IPS-15b (cell line): ENCODE results near the gene PLCD4.

Experiments
- H3K27me3 ChIP-seq: one replicate; pipeline ENCODE4 v1.6.1; 2013; ENCODE audit warnings: low read length; ENCODE audit not compliant: control insufficient read depth, insufficient read depth
- H3K36me3 ChIP-seq: one replicate; pipeline ENCODE4 v1.6.1; 2013; ENCODE audit warnings: low read length; ENCODE audit not compliant: control insufficient read depth, insufficient read depth
- H3K4me1 ChIP-seq: one replicate; pipeline ENCODE4 v1.6.1; 2013; ENCODE audit warnings: mild to moderate bottlenecking, low read length; ENCODE audit not compliant: control insufficient read depth, insufficient read depth
- H3K4me3 ChIP-seq: one replicate; pipeline ENCODE4 v1.5.1; 2013; ENCODE audit warnings: low read depth, low read length
- H3K9ac ChIP-seq: one replicate; pipeline ENCODE4 v1.6.1; 2013; ENCODE audit warnings: low read depth, mild to moderate bottlenecking, low read length
- H3K9me3 ChIP-seq: one replicate; pipeline ENCODE4 v1.6.1; 2013; ENCODE audit warnings: mild to moderate bottlenecking, low read length; ENCODE audit not compliant: control insufficient read depth, insufficient read depth

Gene PLCD4

DNA sequence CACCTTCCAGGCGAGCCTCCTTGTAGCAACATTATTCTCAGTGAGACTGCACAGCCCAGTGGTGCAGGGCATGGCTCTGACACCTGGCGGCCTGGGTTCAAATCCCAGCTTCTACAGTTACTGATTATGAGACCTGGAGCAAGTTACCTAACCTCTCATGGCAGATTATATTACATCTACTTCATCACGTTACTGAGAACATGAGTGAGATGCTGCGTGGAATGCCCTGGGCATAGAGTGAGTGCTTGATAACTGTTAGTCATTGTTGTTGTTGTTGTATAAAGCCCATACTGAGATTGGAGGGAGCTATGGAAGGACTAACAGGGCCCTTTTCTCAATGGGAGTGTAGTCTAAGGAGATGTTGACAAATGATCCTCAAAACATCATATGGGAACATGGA is 18.7 kb downstream of the PLCD4 start:
- Histone ChIP-seq H3K9ac (no peak overlapping the region), H3K36me3 (no peaks in the 10 kb centered on the region), H3K27me3 (no peaks in the 10 kb centered on the region), H3K9me3 (no peaks in the 10 kb centered on the region), H3K4me1 (no peaks in the 10 kb centered on the region), H3K4me3 (no peak overlapping the region)

DNA sequence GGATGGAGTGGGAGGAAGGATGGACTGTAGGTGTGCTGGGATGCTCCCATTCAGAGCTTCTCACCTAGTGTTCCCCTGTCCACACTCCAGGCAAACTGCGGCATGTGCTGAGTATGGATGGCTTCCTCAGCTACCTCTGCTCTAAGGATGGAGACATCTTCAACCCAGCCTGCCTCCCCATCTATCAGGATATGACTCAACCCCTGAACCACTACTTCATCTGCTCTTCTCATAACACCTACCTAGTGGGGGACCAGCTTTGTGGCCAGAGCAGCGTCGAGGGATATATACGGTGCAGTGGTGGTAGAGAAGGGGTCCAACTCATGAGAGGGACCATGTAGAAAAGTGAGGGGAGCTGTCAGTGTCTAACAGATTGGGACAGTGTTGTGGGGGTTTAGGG is 20.2 kb downstream of the PLCD4 start:
- H3K36me3 ChIP-seq, result no peaks in the 10 kb centered on the region
- H3K9me3 ChIP-seq, result no peaks in the 10 kb centered on the region

GRCh38 chr2:218631837-218632236 is 24.1 kb downstream of the PLCD4 start:
- H3K9me3 ChIP-seq, result no peaks in the 10 kb centered on the region

More for the DNA sequence above, 20.2 kb downstream of the PLCD4 start:
- H3K27me3 ChIP-seq, result no peaks in the 10 kb centered on the region
- no peak overlapping the region for H3K4me3 ChIP-seq
- no peak overlapping the region for H3K9ac ChIP-seq
- no peaks in the 10 kb centered on the region for H3K4me1 ChIP-seq

GRCh38 chr2:218635719-218636118 is 28.0 kb downstream of the PLCD4 start:
- Histone ChIP-seq H3K9me3 (no peaks in the 10 kb centered on the region), H3K4me1 (no peaks in the 10 kb centered on the region), H3K4me3 (no peak overlapping the region), H3K27me3 (no peaks in the 10 kb centered on the region), H3K36me3 (peaks cover 25% of the 10 kb centered on the region), H3K9ac (no peak overlapping the region)

More at GRCh38 chr2:218631837-218632236, 24.1 kb downstream of the PLCD4 start:
- Histone ChIP-seq H3K36me3 (peaks cover 10% of the 10 kb centered on the region), H3K4me3 (no peak overlapping the region), H3K4me1 (no peaks in the 10 kb centered on the region), H3K27me3 (no peaks in the 10 kb centered on the region), H3K9ac (no peak overlapping the region)

GRCh38 chr2:218638372-218638771 is 30.7 kb downstream of the PLCD4 start:
- Histone ChIP-seq H3K4me1 (no peaks in the 10 kb centered on the region), H3K4me3 (no peak overlapping the region), H3K9ac (no peak overlapping the region), H3K9me3 (no peaks in the 10 kb centered on the region), H3K27me3 (no peaks in the 10 kb centered on the region), H3K36me3 (peaks cover 39% of the 10 kb centered on the region)

- H3K9ac ChIP-seq, result no peak overlapping the region
- no peaks in the 10 kb centered on the region for H3K9me3 ChIP-seq
- H3K4me1 ChIP-seq, result no peaks in the 10 kb centered on the region
- no peak overlapping the region for H3K4me3 ChIP-seq
- no peaks in the 10 kb centered on the region for H3K27me3 ChIP-seq
- peaks cover 56% of the 10 kb centered on the region for H3K36me3 ChIP-seq
Observed at GRCh38 chr2:218642121-218642656, 34.5 kb downstream of the PLCD4 start.

DNA sequence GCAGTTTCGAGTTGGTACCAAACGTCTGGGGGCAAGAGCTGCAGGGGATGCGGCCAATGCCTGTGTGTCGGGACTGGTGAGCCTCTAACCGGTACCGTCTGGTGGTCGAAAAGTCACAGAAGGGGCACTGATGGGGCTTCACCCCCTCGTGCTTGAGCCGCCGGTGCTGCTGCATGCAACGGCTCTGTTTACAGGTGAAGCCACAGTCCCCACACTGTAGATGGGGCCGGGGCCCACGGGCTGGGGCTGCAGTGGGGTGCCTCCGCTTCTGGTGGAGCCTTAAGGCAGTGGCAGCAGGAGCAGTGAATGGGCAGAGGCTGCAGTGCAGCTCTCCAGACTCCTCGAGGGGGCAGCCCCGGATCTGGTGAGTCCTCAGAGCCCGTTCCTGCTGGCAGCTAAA is 35.1 kb downstream of the PLCD4 start:
- no peak overlapping the region for H3K4me3 ChIP-seq
- no peaks in the 10 kb centered on the region for H3K27me3 ChIP-seq
- peaks cover 60% of the 10 kb centered on the region for H3K36me3 ChIP-seq
- no peaks in the 10 kb centered on the region for H3K4me1 ChIP-seq
- no peak overlapping the region for H3K9ac ChIP-seq
- no peaks in the 10 kb centered on the region for H3K9me3 ChIP-seq

GRCh38 chr2:218643751-218644310 is 36.1 kb downstream of the PLCD4 start:
- Histone ChIP-seq H3K36me3 (peaks cover 62% of the 10 kb centered on the region), H3K27me3 (no peaks in the 10 kb centered on the region), H3K4me3 (no peak overlapping the region), H3K4me1 (no peaks in the 10 kb centered on the region), H3K9ac (no peak overlapping the region), H3K9me3 (no peaks in the 10 kb centered on the region)

DNA sequence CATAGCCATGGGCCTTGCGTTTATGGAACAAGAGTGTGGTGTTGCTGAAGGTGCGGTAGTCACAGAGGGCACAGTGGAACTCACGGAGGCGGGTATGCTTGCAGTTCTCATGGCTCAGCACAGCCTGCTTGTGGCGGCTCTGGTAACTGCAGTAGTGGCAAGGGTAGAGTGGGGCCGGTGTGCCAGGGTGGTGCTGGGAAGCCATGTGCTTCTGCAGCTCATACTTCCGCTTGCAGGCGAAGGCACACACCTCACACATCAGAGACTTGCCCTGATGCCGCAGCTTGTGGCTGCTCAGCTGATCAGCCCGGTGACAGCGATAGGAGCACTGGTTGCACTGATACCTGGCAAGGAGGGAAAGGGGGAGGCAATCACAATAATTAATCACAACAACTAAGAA is 37.0 kb downstream of the PLCD4 start:
- no peak overlapping the region for H3K9ac ChIP-seq
- no peaks in the 10 kb centered on the region for H3K4me1 ChIP-seq
- peaks cover 67% of the 10 kb centered on the region for H3K36me3 ChIP-seq
- H3K27me3 ChIP-seq, result no peaks in the 10 kb centered on the region
- H3K9me3 ChIP-seq, result no peaks in the 10 kb centered on the region
- no peak overlapping the region for H3K4me3 ChIP-seq

DNA sequence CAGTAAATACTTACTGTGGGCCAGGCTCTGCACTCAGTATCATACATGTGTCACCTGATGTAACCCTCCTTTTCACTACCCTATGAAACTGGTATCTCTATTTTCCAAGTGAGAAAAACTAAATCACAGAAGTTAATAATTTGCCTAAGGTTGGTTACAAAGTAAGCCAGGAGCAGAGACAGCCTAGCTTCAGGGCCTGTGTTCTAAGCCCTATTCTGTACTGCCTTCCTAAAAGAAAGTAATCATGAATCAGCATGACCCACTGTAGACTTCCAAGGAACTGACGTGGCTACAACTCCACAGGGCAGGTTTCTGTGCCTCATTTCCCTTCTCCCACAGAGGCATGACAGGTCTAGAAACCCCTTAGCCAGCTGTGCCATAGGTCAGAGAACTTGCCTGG is 37.4 kb downstream of the PLCD4 start:
- Histone ChIP-seq H3K4me3 (no peak overlapping the region), H3K4me1 (no peaks in the 10 kb centered on the region), H3K36me3 (peaks cover 70% of the 10 kb centered on the region), H3K9me3 (no peaks in the 10 kb centered on the region), H3K27me3 (no peaks in the 10 kb centered on the region), H3K9ac (no peak overlapping the region)

DNA sequence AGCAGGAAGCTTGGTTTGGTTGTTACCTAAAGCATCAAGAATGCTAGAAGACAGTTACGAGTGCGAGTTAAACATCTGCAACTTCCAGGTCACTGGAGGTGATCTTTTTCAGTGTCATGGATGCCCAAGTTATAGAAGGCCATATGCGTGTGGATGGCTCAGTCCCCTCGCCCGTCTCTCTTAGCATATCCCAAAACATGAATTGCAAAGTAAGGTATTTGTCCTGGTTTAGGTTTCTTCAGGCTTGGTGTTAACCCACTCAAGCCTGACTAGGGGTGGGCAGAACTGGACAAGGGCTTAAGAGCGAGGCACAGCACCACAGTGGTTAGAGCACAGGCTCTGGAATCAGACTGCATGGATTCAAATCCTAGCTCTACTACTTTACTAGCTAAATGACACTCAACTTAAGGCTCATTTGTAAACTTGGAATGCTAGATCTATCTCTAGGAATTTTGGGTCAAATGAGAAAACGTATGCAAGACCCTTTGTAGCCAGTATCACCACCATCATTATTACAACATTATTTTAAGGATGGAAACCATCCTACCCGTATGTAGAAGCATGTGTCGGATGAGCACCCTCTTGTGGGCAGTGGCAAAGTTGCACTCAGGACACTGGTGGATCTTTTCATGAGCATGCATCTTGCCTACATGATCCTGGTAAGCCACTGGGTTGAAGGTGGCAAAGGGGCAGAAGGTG is 40.5 kb downstream of the PLCD4 start:
- no peaks in the 10 kb centered on the region for H3K4me1 ChIP-seq
- H3K9ac ChIP-seq, result no peak overlapping the region
- no peaks in the 10 kb centered on the region for H3K9me3 ChIP-seq
- peaks cover 72% of the 10 kb centered on the region for H3K36me3 ChIP-seq
- H3K4me3 ChIP-seq, result no peak overlapping the region
- no peaks in the 10 kb centered on the region for H3K27me3 ChIP-seq

GRCh38 chr2:218648787-218649100 is 41.0 kb downstream of the PLCD4 start:
- Histone ChIP-seq H3K9ac (no peak overlapping the region), H3K36me3 (peaks cover 69% of the 10 kb centered on the region), H3K9me3 (no peaks in the 10 kb centered on the region), H3K27me3 (no peaks in the 10 kb centered on the region), H3K4me3 (no peak overlapping the region), H3K4me1 (no peaks in the 10 kb centered on the region)
